HG03139 (cell line): ENCODE data around the gene GABARAP.

Experiments used
- ATAC-seq: cut with Tn5 transposase; IDR thresholded peaks from one replicate; pipeline ENCODE4 v1.9.1; 2021; ENCODE audit not compliant: unreplicated experiment

GABARAP gene

DNA sequence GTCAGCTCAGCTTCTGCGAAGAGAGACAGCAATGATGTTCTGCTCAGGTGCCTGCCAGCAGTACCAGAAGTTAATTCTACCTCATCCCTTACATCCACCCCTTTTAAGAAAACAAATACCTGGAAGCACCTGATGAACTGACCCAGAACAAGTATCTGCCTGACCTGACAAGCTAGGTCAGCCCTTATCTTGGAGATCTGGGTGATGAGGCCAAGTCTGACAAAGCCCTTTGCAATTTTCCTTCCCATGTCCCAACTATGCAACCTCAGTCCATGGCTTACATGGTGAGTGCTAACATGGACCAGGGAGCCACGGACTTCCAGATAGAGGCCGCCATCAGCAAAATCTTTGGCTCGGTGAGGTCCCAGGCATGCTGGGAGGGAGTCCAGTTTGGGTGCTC lies 18.9 kb downstream of the GABARAP start:
- ATAC-seq, result no peak

DNA sequence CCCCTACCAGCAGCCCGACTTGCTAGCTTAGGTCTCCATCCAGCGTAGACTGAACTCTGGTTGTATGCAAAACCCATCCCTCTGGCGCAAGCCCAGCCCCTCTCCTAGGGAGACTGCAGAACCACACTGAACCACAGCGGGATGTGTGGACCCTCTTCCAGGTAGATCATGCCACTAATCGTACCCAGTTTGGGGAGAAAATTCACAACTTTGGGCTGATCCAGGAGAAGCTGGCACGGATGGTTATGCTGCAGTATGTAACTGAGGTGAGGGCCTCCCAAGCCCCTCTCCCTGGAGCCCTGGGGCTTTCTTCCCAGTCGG lies 19.3 kb downstream of the GABARAP start:
- ATAC-seq, result no peak

DNA sequence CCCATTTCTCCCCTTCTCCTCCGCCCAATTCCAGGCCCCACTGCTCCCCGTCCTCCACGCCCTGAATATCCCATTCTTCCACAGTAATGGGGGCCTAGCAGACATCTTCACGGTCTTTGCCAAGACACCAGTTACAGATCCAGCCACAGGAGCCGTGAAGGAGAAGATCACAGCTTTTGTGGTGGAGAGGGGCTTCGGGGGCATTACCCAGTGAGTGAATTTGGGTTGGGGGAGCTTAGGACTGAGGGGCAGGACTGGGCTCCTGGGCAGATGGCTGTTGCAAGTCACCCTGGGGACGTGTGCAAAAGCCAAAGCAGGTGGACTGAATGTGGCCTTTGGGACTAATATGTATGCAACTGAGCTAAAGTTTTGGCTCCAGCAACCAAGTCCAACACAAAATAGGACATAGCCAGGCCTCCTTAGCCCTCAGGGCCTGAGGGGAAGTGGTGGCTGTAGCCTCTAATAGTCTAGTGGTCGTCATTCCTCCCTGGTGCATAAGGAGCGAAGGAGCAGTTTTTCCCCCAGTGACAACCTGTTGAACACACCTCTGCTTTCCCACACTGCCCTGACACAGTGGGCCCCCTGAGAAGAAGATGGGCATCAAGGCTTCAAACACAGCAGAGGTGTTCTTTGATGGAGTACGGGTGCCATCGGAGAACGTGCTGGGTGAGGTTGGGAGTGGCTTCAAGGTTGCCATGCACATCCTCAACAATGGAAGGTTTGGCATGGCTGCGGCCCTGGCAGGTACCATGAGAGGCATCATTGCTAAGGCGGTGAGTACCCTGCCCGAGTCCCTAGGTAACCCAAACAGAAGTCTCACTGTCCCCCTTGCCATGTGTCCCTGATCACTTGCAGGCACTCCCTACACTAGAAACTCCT lies 19.9 kb downstream of the GABARAP start:
- no peak for ATAC-seq

DNA sequence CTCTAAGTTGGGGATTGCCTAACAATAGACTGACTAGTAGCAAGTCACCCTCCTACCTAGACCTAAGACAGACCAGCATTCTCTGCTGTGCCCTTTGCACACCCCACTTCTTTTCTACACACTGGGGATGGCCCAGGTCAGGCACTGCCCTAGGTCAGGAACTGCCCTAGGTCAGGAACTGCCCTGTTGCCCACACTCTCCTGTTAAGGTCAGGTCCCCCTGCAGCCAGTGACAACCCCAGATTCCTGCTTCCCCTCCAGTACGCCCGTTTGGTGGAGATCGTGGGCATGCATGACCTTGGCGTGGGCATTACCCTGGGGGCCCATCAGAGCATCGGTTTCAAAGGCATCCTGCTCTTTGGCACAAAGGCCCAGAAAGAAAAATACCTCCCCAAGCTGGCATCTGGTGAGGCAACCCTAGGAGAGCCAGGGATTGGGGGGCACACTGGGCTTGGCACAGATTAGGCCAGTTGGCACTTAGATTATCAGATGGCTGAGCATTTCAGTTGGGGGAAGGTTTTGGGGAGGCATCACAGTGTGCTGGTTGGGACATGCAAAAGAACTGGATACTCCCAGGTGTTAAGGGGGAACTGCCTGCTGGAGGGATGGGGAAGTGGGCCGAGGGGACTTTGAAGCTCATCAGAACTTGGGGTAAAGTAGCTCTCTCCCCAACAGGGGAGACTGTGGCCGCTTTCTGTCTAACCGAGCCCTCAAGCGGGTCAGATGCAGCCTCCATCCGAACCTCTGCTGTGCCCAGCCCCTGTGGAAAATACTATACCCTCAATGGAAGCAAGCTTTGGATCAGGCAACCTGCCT lies 20.8 kb downstream of the GABARAP start:
- no peak for ATAC-seq

DNA sequence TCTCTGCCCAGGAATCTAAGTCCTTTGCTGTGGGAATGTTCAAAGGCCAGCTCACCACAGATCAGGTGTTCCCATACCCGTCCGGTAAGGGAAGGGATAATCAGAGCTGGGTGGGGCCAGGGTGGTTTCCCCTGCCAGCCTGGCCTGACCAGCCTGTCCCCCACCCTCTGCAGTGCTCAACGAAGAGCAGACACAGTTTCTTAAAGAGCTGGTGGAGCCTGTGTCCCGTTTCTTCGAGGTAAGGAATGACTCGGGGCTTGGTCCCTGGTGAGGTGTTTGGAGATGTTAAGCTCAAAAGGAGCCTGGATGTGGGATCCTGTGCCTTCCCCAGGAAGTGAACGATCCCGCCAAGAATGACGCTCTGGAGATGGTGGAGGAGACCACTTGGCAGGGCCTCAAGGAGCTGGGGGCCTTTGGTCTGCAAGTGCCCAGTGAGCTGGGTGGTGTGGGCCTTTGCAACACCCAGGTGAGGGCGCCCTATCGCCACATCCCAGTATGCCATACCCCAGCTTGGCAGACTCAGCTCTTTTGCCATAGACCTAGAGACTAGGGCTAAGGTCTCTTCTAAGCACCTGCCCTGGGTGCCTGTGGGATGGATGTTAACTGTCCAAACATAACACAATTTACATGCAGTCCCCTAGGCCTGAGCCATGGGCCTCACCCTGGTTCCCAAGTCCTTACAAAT lies 21.5 kb downstream of the GABARAP start:
- ATAC-seq, result no peak

DNA sequence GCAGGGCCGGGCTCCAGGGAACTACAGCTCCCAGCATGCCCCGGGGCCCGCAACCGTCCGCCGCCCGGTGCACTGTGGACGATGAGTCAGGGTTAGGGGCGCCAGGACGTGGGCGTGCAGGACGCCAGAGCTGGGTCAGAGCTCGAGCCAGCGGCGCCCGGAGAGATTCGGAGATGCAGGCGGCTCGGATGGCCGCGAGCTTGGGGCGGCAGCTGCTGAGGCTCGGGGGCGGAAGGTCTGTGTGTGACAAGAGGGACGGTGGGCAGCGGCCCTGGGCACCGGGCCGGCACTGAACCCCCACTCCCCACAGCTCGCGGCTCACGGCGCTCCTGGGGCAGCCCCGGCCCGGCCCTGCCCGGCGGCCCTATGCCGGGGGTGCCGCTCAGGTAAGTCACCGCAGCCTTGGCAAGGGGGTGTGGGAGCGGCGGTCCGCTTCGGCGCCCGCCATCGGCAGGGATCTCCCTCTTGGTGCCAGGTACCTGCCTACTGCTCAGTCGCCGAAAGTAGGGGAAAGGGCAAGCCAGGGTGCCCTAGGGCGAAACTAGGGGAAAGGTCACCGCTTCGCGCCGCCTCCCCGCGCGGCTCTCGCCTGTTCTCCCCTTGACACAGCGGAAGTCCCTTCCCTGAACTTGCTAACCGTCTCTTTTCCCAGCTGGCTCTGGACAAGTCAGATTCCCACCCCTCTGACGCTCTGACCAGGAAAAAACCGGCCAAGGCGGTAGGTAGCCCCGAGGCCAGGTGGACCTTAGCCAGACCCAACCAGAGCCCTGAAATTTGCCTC lies 22.2 kb downstream of the GABARAP start, which contains the start of the genes ACADVL and DLG4:
TSS of gene ACADVL (plus strand) at position 127 of the 781 bp plus-strand sequence. CDS start at position 174, 47 bp downstream.
TSS of gene DLG4 (minus strand) at position 25 of the 781 bp plus-strand sequence.
- peak; percentile 49 for ATAC-seq

DNA sequence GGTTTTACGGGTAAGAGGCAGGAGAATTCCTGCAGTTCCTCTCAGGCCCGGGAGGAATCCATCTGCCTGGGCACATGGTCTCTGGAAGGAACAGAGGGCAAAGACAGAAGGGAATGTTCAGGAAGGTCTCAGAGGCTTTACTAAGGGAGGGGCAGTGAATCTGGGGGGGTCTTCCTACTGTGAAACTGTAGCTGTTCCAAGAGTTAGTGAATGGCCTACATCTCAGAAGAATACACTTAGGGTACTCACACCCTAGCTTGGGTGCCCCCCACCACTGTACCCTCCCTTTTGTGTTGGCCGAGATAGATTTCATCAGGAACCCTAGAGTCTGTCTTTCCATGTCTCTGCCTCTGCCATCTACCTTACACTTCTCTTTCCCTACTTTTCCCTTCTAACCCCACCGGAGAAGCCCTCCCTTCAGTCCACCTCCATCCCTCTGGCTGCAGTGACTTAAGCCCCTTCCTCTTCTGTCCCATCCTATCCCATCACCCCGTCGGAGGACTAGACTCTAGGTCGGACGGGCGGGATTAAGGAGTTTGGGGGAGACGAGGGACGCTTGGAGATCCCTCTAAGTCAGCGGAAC lies 22.9 kb downstream of the GABARAP start:
- no peak for ATAC-seq

DNA sequence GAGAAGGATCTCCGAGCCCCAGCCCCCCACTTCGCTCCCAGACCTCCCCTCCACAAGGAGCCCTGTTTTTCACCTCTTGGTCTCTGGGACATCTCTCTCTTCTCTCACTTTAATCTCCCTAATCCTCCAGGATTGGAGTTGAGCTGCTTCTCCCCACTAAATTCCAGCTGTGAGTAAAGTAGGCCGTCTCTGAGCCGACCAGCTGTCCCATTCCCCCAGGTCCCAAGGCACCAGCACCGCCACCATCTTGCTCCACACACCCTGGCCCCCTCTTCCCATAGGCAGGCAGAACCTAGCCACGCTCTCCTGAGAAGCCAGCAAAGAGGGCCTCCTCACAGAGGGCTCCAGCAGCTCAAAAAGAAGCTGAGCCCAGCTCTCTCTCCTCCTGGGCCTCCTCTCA lies 23.5 kb downstream of the GABARAP start:
- ATAC-seq, result no peak

DNA sequence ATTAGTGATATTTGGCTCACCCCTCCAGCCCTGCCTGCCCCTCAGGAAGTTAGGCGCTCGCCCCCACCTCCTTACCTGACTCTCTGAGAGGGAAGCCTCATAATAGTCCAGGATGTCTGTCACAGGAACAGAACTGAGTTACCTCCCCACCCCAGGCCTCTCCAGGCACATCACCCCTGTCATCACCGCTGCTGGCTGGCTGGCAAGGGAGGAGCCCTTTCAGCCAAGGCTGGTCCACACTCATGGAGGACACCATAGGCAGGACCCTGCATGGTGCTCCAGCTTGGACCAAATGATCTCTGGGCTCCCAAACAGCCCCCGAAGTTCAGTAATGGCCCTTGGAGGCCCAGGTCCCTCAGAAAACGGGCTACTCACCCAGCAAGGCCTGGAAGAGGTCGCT lies 24.1 kb downstream of the GABARAP start:
- ATAC-seq, result no peak

DNA sequence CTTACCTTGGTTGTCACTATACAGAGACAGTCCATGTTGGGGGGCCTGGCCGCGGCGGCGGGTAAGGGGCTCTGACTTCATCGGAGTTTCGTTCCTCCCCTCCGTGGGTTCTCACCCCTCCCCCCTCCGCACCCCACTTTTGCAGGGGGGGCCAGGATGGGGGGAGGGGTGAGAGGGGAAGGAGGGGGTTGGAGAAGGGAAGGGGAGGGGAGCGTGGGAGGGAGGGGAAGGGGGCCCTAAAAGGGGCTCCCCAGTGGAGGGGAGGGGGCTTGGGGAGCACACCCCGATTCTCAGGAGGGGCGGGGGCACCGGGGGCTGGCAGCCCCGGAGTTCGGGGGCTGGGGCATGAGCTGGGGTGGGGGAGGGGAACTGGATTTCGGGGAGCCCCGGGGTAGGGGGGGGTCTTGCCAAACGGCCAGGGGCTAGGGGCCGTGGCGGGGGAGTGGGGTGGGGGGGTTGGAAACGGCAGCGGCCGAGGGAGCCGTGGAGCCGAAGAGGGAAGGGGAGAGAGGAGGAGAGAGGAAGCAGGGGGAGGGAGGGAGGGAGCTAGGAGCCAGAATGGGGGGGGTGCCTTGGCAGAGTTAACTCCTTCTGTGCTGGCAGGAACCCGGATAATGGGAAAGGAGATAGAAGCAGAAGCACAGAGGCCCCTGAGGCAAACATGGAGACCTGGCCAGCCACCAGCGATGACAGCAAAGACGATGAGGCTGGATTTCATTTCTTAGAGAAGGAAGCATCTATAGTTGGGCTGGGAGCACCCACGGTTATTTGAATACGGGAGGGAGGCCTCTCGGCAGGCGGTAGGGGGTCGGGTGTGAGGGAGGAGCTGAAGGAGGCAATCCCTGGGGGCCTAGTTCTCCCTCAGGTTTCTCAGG lies 24.9 kb downstream of the GABARAP start:
- no peak for ATAC-seq

DNA sequence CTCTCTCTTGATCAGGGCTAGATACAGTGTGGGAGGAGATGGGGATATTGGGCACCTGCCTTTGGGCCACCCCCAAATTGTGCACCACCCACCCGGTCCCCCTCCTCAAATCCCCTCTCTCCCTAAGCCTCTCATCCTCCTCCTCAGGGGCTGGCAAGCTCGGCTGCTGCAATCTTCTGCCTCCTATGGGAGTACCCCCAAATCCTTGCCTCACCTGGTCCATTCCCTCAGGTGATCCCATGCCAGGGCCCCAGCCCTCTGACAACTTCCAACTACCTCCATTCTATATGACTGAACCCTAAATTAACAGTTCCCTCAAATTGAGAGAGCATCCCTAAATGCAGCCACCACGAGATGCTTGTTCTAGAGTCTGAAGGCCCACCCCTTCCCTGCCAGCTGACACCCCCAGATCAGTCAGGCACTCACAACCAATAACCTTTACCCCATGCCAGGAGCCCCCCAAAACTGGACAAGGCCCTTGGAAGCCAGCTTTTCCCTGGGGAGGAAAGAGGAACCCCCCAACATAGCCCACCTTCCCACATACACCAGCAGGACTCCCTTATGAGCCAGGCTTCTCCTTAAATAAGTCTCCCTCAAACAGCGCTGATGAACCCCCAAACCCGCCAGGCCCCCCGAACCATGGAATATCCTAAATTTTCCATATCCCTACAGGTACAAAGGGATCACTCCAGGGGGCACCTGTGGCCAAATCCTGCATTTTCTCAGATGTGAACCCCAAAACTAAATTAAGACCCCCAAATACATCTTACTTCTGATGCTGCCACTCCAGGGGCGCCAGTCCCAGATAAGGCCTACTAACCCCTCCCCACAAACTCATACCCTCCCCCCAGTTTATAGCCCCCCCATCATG lies 25.8 kb downstream of the GABARAP start:
- no peak for ATAC-seq

DNA sequence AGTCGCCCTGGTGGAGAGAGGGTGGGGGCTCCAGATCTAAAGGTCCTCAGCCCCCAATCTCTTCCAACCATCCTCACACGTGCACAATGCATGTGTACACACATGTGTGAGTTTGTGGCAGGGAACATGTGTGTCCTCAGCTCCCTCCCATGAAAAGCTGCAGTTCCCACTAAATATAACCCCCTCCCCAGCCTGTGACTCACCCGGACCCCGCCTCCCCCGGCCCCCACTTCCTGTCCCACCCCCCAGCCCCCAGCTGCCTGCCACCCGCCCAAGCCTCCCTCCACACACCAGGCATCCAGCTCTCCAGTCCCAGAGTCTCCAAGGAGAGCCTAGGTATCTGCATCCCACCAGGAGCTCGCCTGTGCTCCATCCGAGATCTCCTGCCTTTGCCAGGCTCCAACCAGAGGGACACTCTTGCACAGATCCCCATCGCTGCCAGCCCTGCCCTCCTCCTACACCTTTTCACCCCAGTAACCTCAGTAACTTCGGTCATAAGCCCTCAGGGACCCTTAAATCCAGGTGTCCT lies 26.5 kb downstream of the GABARAP start:
- no peak for ATAC-seq

DNA sequence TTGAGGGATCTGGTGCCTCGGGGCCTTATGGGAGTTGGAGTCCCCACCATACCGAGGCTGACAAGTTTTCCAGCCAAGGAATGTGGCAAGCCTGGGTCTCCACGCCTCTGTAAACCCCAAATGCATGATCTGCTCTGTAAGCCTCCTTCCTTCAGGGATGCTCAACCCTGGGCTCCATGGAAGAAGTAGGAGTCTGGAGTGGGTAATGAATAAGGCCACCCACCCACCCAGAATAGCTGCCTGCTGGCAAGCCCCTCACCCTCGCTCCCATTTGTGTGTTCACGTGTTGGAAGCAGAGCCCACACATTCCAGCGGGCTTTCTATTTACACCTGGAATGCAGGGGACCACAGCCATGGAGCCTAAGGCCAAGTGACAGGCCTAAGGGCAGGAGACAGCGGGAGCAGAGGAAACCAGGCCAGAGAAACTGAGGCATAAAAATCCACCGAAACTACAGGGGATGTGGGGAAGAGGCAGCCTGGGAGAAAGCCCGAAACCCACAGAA lies 27.1 kb downstream of the GABARAP start:
- no peak for ATAC-seq

DNA sequence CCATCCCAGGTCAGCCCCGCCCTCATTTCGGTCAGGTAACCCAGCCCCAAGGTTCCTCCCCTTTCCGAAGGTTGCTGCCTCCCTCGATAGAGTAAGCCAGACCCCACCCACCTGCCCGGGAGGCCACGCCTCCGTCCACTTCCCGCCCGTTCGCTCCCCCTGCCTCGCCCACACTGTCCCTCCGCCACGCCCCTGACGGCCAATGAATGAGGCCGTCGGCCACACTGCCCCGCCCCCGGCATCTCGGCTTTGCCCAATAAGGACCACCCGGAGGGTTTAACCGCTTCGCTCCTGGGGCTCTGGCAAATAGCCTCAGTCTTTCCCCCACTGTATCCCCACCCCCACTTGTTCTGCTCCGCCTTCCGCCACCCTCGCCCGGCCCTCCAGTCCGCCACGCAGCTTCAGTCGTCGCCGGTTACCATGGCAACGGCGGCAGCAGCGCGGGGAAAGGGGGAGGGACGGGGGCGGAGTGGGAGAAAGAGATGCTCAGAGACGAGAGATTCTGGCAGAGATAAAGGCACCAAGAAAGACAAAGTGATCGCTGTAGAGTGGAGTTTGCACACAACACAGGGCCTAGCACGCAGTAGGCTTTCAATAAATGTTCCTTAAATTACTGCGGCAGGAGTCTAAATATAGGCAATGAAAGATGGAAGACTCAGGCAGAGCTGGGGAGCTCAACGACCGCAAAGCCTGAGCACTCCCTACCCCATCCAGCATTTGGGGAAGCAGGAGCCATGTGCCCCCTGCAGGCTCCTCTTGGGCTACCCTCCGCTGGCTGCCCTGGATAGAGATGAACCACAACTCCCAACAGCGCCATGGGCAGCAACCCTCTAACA lies 27.7 kb downstream of the GABARAP start:
- ATAC-seq, result peak; percentile 75

DNA sequence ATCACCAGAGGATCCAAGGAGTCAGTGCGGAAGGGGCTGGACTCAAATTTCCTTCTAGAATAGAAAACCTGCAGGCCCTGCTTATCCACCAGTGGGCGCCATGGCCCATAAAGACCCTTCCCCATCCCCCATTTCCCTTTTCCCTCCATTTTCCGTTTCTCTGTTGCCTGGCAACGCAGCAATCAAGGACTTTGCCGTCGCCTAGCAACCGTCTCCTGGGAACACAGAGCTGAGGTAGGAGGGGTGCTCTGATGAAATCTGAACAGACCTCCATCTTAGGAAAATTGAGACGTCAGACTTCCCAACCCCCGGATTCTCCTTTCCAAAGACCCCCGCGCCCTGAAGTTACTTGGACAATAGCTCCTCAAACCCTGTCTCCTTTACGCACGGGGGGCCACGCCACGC lies 28.4 kb downstream of the GABARAP start:
- ATAC-seq, result no peak

DNA sequence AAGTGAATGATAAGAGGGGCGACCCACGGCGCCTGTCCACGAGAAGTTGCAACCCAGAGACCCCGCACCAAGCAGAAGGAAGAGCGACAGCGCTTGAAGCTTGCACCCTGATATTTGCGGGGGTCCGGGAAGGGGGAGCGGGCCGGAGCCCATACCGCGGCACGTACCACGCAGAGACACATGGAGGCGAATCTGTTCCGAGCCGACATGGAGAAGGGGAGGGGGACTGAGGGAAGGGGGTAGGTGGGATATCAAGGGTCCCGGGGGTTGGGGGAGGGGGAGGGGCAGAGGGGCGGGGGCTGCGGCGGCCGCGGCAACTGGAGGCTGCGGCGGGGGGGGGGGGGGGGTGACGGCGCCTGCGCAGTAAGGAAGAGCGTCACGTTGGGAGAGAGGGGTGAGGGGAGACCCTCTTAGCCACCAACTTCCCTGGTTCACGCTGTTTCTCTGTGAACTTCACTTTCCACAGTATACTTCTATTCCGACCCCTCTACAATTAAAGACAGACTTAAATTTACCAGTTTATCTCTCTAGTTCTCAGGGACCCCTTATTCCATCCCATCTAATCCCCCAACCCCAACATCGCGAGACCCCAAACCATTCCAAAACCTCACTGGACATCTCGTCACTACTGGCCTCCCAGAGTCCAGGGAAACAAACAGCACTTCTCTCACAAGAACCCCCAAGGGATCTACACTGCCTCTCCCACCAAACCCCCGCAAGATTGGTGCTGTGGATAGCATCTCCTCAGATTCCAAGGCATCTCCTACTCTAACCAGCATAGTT lies 30.6 kb downstream of the GABARAP start:
- ATAC-seq, result no peak
